ENCODE results near the gene ARHGAP6. TPM values are rescaled to one million over a fixed set of nuclear protein-coding genes. Genes with fewer than 3 reads are reported as not detected.
A peak's percentile ranks its signal among the peaks of the same experiment; 100 is the strongest.

ARHGAP6 gene
- total and polyA plus RNA-seq, 2 experiments from 2014 or later: 0.08 to 0.54 TPM

GRCh38 chrX:11431786-11432185 lies 233.9 kb downstream of the ARHGAP6 start:
- no peak overlapping the region for H3K9ac ChIP-seq
- H4K20me1 ChIP-seq (ENCODE audit: insufficient read depth): no peaks in the 10 kb centered on the region
- no peaks in the 10 kb centered on the region for H3K27me3 ChIP-seq (replicated peaks; ENCODE audit: insufficient read depth)
- no peak overlapping the region for H3K4me3 ChIP-seq
- no peak overlapping the region for H3K4me2 ChIP-seq (ENCODE audit: unreplicated experiment)
- WGBS, 2 experiments (ENCODE audit: low coverage in 1 of 2, low lambda C conversion rate in 2 of 2, missing lambda C conversion rate in 2 of 2): 91 to 100% methylated on average over 1 of the region's 1 CpG
- H3F3A ChIP-seq (ENCODE audit: insufficient read depth): peaks cover 11% of the 10 kb centered on the region; the same call in 1 of the 2 replicates
- H3K36me3 ChIP-seq (ENCODE audit: low read depth): no peaks in the 10 kb centered on the region
- H2AFZ ChIP-seq: no peak overlapping the region
- no peaks in the 10 kb centered on the region for H3K79me2 ChIP-seq (ENCODE audit: insufficient read depth)
- DNase-seq: no peak
- H3K4me1 ChIP-seq (ENCODE audit: insufficient read depth): peaks cover 19% of the 10 kb centered on the region
- H3K9me3 ChIP-seq (ENCODE audit: low read depth): no peaks in the 10 kb centered on the region
- H3K9me2 ChIP-seq (ENCODE audit: insufficient read depth): no peaks in the 10 kb centered on the region
- TF ChIP-seq EZH2phosphoT487 (IDR thresholded peaks at IDR 0.05; ENCODE audit: insufficient read depth, low read depth) (no peak), EZH2 (IDR thresholded peaks at IDR 0.05; ENCODE audit: insufficient read depth, poor library complexity, severe bottlenecking) (no peak)
- in situ Hi-C loops (cut with MboI): no loop called here
- no peak overlapping the region for H3K27ac ChIP-seq

- H3K4me1 ChIP-seq (ENCODE audit: insufficient read depth): peaks cover 6% of the 10 kb centered on the region; the same call in 1 of the 2 replicates
- DNase-seq: peak; percentile 30
- no peak overlapping the region for H3K4me2 ChIP-seq (ENCODE audit: unreplicated experiment)
- no peaks in the 10 kb centered on the region for H3K79me2 ChIP-seq (ENCODE audit: insufficient read depth)
- no peaks in the 10 kb centered on the region for H3K9me3 ChIP-seq (ENCODE audit: low read depth)
- H3K9ac ChIP-seq: no peak overlapping the region
- no peaks in the 10 kb centered on the region for H3K27me3 ChIP-seq (replicated peaks; ENCODE audit: insufficient read depth)
- no peak overlapping the region for H3K4me3 ChIP-seq
- peaks cover 10% of the 10 kb centered on the region; the same call in 1 of the 2 replicates for H3F3A ChIP-seq (ENCODE audit: insufficient read depth)
- in situ Hi-C loops (cut with MboI): no loop called here
- no peaks in the 10 kb centered on the region for H3K36me3 ChIP-seq (ENCODE audit: low read depth)
- H3K9me2 ChIP-seq (ENCODE audit: insufficient read depth): no peaks in the 10 kb centered on the region
- H3K27ac ChIP-seq: no peak overlapping the region
- no peaks in the 10 kb centered on the region for H4K20me1 ChIP-seq (ENCODE audit: insufficient read depth)
- no peak overlapping the region for H2AFZ ChIP-seq
- no peak for TF ChIP-seq EZH2 (IDR thresholded peaks at IDR 0.05; ENCODE audit: insufficient read depth, poor library complexity, severe bottlenecking)
- no peak for TF ChIP-seq EZH2phosphoT487 (IDR thresholded peaks at IDR 0.05; ENCODE audit: insufficient read depth, low read depth)
These were observed 235.4 kb downstream of the ARHGAP6 start for GRCh38 chrX:11430271-11430670.

GRCh38 chrX:11429538-11430085 lies 236.1 kb downstream of the ARHGAP6 start:
- Histone ChIP-seq H3K27me3 (replicated peaks; ENCODE audit: insufficient read depth) (no peaks in the 10 kb centered on the region), H3F3A (ENCODE audit: insufficient read depth) (0 out of 2 replicates have a peak, but pooled peaks cover 3% of the 10 kb centered on the region), H4K20me1 (ENCODE audit: insufficient read depth) (no peaks in the 10 kb centered on the region), H3K4me1 (ENCODE audit: insufficient read depth) (no peaks in the 10 kb centered on the region), H3K36me3 (ENCODE audit: low read depth) (no peaks in the 10 kb centered on the region), H3K9me2 (ENCODE audit: insufficient read depth) (no peaks in the 10 kb centered on the region), H3K4me3 (no peak overlapping the region), H2AFZ (no peak overlapping the region), H3K9me3 (ENCODE audit: low read depth) (no peaks in the 10 kb centered on the region), H3K9ac (no peak overlapping the region), H3K27ac (no peak overlapping the region), H3K4me2 (ENCODE audit: unreplicated experiment) (no peak overlapping the region), H3K79me2 (ENCODE audit: insufficient read depth) (no peaks in the 10 kb centered on the region)
- in situ Hi-C loops (cut with MboI): no loop called here
- 74 to 89% methylated on average over 3 of the region's 3 CpGs for WGBS, 2 experiments (ENCODE audit: low coverage in 1 of 2, low lambda C conversion rate in 2 of 2, missing lambda C conversion rate in 2 of 2)
- DNase-seq: no peak
- TF ChIP-seq EZH2 (IDR thresholded peaks at IDR 0.05; ENCODE audit: insufficient read depth, poor library complexity, severe bottlenecking): no peak
- no peak for TF ChIP-seq EZH2phosphoT487 (IDR thresholded peaks at IDR 0.05; ENCODE audit: insufficient read depth, low read depth)

- DNase-seq: peak; percentile 37
- Histone ChIP-seq H3K4me2 (ENCODE audit: unreplicated experiment) (peak overlapping the region; percentile 53), H3K27ac (no peak overlapping the region), H3K79me2 (ENCODE audit: insufficient read depth) (no peaks in the 10 kb centered on the region), H3K9me2 (ENCODE audit: insufficient read depth) (no peaks in the 10 kb centered on the region), H4K20me1 (ENCODE audit: insufficient read depth) (no peaks in the 10 kb centered on the region), H2AFZ (peak overlapping the region; percentile 79), H3K36me3 (ENCODE audit: low read depth) (no peaks in the 10 kb centered on the region), H3F3A (ENCODE audit: insufficient read depth) (no peaks in the 10 kb centered on the region), H3K4me3 (peak overlapping the region; percentile 71), H3K9ac (peak overlapping the region; percentile 36; the same call in 1 of the 2 replicates), H3K9me3 (ENCODE audit: low read depth) (no peaks in the 10 kb centered on the region), H3K4me1 (ENCODE audit: insufficient read depth) (no peaks in the 10 kb centered on the region), H3K27me3 (replicated peaks; ENCODE audit: insufficient read depth) (no peaks in the 10 kb centered on the region)
- TF ChIP-seq EZH2 (IDR thresholded peaks at IDR 0.05; ENCODE audit: insufficient read depth, poor library complexity, severe bottlenecking): no peak
- no peak for TF ChIP-seq EZH2phosphoT487 (IDR thresholded peaks at IDR 0.05; ENCODE audit: insufficient read depth, low read depth)
- in situ Hi-C loops (cut with MboI): no loop called here
- WGBS, 2 experiments (ENCODE audit: low coverage in 1 of 2, low lambda C conversion rate in 2 of 2, missing lambda C conversion rate in 2 of 2): 0 to 1% methylated on average over 14 to 38 of the region's 57 CpGs
These were observed 238.2 kb downstream of the ARHGAP6 start for GRCh38 chrX:11427453-11428071.

Data from GM23248 (cell line).